Fibroblast of villous mesenchyme (primary cell): ENCODE data around the gene PLAGL2. TPM values are rescaled to one million over a fixed set of nuclear protein-coding genes. Genes with fewer than 3 reads are reported as not detected.

Experiments
- DNase-seq: peaks from one replicate; pipeline ENCODE4 v3.0.0-alpha.2; 2010; ENCODE audit warnings: low read depth
- H3K4me3 ChIP-seq: 2 replicates; pipeline ENCODE4 v1.5.1; 2011; ENCODE audit warnings: low read depth, mild to moderate bottlenecking, low read length
- total RNA-seq: library from RNA; depleted of rRNA; stranded (reverse); fragments of >200 nt; gene quantifications from 2 replicates; pipeline ENCODE4 v1.2.3, GENCODE V29; 2012
- TF ChIP-seq, protein P1 (sequence below): IDR thresholded peaks from 2 replicates; pipeline ENCODE4 v1.5.1; 2012; ENCODE audit warnings: low read depth, mild to moderate bottlenecking, low read length; ENCODE audit not compliant: insufficient read depth

PLAGL2 gene
- total RNA-seq, 1 donor: 4.3 TPM

DNA sequence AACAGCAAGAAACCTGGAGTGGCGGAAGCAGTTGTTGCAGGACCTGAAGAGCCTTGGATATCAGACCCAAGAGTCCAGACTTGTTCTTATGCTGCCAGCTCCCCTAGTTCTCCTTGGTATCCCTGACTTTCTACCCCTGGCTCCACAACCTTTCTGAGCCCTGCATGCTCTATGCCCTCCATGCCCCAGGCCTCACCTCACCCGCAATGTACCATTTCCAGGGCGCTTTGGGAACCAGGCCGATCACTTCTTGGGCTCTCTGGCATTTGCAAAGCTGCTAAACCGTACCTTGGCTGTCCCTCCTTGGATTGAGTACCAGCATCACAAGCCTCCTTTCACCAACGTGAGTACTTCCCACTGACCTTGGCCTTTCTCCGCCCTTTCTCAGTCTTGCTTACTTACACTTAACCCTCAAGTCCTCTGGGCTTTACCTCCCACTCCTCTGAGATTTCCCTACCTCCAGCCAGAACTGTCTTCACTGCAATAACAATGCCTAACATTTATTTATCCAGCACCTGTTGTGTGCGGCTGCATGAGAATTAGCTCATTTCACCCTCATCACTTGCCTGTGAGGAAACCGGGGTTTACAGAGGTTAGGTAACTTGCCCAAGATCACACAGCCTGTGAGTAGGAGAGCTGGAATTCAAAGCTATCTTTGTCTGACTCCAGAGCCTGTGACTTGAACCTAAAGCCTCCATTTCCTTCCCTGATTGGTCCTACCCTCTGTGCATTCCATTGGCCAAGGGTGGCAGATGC lies 2.5 kb upstream of the PLAGL2 start:
- no peak for DNase-seq
- H3K4me3 ChIP-seq: no peak overlapping the region
- TF ChIP-seq, protein P1, sequence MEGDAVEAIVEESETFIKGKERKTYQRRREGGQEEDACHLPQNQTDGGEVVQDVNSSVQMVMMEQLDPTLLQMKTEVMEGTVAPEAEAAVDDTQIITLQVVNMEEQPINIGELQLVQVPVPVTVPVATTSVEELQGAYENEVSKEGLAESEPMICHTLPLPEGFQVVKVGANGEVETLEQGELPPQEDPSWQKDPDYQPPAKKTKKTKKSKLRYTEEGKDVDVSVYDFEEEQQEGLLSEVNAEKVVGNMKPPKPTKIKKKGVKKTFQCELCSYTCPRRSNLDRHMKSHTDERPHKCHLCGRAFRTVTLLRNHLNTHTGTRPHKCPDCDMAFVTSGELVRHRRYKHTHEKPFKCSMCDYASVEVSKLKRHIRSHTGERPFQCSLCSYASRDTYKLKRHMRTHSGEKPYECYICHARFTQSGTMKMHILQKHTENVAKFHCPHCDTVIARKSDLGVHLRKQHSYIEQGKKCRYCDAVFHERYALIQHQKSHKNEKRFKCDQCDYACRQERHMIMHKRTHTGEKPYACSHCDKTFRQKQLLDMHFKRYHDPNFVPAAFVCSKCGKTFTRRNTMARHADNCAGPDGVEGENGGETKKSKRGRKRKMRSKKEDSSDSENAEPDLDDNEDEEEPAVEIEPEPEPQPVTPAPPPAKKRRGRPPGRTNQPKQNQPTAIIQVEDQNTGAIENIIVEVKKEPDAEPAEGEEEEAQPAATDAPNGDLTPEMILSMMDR: no peak

DNA sequence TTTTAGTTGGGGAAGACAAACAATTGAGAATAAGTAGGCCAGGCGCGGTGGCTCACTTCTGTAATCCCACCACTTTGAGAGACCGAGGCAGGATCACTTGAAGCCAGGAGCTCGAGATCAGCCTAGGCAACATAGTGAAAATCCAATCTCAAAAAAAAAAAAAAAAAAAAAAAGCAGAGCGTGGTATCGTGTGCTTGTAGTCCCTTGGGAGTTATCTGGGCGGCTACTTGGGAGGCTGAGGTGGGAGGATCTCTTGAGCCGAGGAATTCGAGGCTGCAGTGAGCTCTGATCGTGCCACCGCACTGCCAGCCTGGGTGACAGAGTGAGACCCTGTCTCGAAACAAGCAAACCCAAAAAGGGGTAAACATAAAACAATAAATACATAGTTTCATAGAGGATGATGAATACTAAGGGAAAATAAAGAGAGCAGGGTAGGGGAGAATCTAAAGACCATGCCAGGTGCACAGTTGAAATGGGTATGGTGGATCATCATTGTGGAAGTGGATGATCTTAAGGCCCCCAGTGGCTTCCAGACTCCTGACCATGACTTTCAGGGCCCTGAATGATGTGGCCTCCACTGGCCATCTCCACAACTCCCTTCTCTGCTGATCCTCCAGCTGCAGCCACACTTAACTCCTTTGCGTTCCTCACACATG lies 1.1 kb upstream of the PLAGL2 start:
- TF ChIP-seq, protein P1: no peak
- no peak for DNase-seq
- peak overlapping the region; percentile 94 for H3K4me3 ChIP-seq

DNA sequence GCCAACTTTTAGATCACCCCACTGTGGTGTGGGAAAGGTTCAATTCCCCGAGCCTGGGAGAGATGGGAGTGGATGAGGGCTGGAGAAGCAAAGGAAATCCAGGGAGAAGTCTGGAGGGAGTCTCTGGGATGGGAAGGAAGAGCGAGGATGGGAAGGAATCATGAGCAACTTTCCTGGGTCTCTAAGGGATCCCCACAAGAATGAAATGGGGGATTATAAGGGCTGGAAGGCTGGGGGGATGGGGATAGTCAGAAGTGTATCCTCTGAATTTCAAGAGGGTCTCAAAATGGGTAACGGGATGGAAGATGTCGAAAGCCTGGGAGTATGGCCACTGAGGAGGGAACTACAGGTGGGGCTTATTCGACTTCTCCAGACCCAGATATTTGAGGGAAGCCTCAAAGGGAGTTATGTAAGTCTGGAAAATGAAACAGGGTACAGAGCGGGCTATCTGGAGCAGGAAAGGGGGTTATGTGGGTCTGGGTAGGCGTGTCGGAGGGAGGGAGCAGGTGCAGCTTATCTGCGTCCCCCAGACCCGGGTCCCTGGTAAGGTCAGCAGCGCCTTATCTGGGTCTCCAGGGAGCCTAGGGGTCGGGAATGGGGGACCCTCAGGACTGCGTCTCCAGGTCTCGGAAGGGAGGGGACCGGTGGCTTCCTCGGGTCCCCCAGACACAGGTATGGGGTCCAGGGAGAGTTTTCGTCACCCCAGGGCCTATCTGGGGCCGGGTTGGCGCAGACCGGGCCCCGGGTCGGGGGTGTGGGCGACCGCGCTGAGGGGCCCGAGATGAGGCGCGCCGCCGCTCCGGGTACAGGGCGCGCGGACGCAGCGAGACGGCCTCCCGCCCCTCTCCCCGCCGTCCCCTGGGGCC lies 550 bp downstream of the PLAGL2 start:
- TF ChIP-seq, protein P1: no peak
- H3K4me3 ChIP-seq: peak overlapping the region; percentile 85
- no peak for DNase-seq

DNA sequence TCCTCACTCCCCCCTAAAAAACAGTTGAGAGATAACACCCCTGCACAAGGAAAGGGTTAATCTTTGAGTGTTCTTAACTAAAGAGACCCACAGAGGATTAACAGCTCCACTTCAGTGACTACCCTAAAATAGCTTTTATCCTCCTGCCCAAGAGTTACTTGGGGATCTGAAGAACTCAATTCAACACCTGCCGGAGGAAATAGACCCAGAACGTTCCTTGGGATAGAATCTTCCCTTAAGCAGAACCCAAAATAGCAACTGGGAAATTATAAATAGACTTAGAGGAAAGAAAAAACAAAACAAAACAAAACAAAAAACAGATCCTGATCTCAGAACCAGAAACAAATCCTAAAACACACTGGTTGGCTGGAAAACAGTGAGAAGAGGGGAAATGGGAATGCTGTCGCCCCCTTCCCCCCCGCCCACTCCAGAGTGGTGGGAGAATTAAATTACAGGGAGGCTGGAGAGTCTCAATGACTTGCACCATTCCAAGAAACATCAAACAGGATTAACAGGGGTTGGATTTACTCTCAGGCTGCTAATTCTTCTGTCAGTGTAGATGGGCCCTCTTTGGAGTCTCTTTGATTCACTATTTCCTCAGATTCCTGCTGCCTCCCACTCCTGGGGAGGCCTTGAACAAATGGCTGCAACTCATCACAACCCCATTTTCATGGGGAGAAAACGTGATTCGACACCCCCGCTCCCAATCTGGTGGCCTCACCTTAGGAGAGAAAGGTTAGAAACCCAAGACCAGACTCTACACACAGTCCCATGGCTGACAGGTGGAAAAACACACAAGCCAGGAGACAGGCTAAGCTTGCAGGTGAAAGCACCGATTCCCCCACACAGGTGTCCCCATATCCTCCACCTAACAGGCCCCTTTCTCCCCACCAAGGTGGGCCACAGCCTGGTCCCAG lies 1.4 kb downstream of the PLAGL2 start:
- DNase-seq: no peak
- peak overlapping the region; percentile 85 for H3K4me3 ChIP-seq
- TF ChIP-seq, protein P1: no peak

DNA sequence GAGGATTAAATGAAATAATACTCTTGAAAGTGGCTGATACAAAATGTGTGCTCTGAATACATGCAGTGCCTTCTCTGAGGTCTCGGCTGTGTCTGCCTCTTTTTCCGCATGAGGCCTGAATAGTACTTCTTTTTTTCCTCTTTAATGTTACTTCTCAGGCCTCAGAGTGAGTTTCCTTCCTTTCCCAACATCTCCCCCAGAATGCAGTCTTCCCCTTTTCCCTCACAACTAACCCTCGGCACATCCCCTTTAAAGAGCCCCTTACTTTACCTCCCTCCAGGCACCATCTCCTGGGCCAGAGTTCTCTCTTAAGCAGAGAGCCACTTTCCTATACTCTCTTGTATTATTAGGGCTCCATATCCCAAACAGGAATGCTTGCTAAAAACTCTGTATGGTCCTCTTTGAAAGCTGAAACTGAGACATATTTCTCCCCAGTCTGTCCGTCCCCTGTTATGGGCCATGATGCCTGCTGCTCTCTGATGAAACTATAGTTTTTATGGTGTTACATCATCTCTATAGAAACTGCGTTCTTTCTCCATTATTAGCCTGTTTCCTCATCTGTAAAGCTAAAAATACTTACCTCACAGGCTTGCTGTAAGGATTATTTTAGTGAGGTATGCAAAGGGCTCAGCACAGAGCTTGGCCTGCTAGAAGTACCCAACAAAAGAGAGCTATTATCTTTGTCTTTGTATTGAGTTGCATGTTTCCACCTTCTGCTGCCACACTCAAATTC lies 2.3 kb downstream of the PLAGL2 start:
- peak; percentile 65 for DNase-seq
- TF ChIP-seq, protein P1: no peak
- peak overlapping the region; percentile 85 for H3K4me3 ChIP-seq
